Fibroblast of pulmonary artery (primary cell): ENCODE data around the gene DLAT.
"Not testable (repeated sequence)": the region's sequence is repeated elsewhere in the genome, so short reads cannot be mapped to it uniquely, and the experiment has no call there.

Experiments used
- DNase-seq: peaks from one replicate; pipeline ENCODE4 v3.0.0-alpha.2; 2010; ENCODE audit warnings: low read depth
- H3K4me3 ChIP-seq: replicated peaks from 2 replicates; pipeline ENCODE4 v1.5.1; 2011; ENCODE audit warnings: low read depth, mild to moderate bottlenecking, control low read depth, low read length, moderate library complexity
- CTCF ChIP-seq: IDR thresholded peaks from 2 replicates; pipeline ENCODE4 v1.5.1; 2011; ENCODE audit warnings: mild to moderate bottlenecking, control low read depth, low read length, inconsistent platforms; ENCODE audit errors: missing control alignments

Gene DLAT

GRCh38 chr11:112082729-112083128 is 57.5 kb downstream of the DLAT start:
- TF ChIP-seq CTCF, result no peak
- peak; percentile 18 for DNase-seq
- H3K4me3 ChIP-seq, result no peak overlapping the region

GRCh38 chr11:112085822-112086421 is 60.7 kb downstream of the DLAT start:
- peak; percentile 31 for DNase-seq
- no peak for TF ChIP-seq CTCF
- peak overlapping the region; percentile 75 for H3K4me3 ChIP-seq

GRCh38 chr11:112086422-112087191 is 61.4 kb downstream of the DLAT start, which contains the start of the genes SDHD and TIMM8B:
SDHD (plus strand) TSS chr11:112086873; CDS start chr11:112086908, 35 bp downstream.
TIMM8B (minus strand) TSS chr11:112086756; CDS start chr11:112086723, 33 bp downstream.
- DNase-seq, result peak; percentile 98
- TF ChIP-seq CTCF, result peak; percentile 41
- peak within 1 kb of the TSS; percentile 75 for H3K4me3 ChIP-seq

- H3K4me3 ChIP-seq, result peak overlapping the region; percentile 75
- no peak for TF ChIP-seq CTCF
- no peak for DNase-seq
Observed at GRCh38 chr11:112087212-112087611, 62.0 kb downstream of the DLAT start.

- H3K4me3 ChIP-seq, DNase-seq: not testable (repeated sequence)
Observed at GRCh38 chr11:112095302-112095701, 70.1 kb downstream of the DLAT start.

GRCh38 chr11:112096194-112096593 is 71.0 kb downstream of the DLAT start:
- DNase-seq, result no peak
- no peak overlapping the region for H3K4me3 ChIP-seq
- no peak for TF ChIP-seq CTCF

GRCh38 chr11:112097734-112098528 is 72.7 kb downstream of the DLAT start:
- no peak overlapping the region for H3K4me3 ChIP-seq
- DNase-seq, result no peak
- TF ChIP-seq CTCF, result no peak
